ENCODE results near the gene MEI1. TPM values are rescaled to one million over a fixed set of nuclear protein-coding genes. Genes with fewer than 3 reads are reported as not detected.
"Not testable (repeated sequence)": the region's sequence is repeated elsewhere in the genome, so short reads cannot be mapped to it uniquely, and the experiment has no call there.

MEI1 gene
- total RNA-seq, 1 donor from 2014 or later = 0.51 TPM

DNA sequence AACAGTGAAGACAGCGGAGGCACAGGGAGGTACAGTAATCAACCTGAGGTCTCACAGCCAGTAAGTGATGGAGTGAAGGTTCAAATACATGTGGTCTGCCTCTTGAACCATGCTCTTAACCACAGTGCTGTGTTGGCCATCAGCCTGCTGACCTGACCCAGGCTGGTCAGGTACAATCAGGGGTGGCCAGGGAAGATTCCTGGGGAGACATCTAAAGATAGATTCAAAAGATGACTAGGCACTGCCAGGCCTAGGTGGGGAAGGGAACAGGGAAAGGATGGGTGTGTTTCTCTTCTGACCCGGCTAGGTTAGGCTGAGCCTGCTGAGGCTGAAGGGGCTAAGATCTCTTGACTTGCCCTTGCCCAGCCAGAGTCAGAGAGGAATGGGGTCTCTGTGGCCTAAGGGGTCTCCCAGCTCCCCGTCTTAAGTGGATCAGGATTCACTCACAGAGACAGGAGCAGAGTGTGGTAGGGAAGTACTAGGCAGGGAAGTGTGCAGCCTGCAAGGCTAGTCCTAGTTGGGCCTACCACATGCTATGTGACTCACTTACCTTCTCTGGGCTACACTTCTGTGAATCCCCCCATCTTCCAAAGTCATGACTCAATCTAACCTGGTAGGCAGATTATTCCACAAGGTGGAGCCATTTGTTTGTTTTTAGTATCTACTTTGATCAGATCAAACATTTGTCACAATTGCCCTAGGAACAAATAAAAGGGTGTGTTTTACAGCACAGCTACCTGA lies 123.2 kb downstream of the MEI1 start:
- DNase-seq = peak; percentile 74

DNA sequence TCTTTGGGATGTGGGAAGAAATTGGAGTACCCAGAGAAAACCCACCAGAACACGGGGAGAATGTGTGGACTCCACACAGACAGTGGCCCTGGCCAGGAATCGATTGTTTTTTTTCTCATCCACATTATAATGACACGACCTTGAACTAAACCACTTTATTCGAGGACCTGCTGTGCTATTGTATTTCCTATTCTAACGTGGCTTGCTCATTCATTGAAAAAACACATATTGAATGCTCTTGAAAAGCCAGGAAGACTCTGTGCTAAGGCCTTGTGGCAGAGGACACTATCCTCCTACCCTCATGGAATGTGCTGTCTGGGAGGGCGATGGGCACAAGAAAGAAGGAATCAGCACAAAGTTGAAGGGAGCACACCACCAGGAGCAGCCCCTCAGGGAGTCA lies 124.5 kb downstream of the MEI1 start:
- no peak for DNase-seq

DNA sequence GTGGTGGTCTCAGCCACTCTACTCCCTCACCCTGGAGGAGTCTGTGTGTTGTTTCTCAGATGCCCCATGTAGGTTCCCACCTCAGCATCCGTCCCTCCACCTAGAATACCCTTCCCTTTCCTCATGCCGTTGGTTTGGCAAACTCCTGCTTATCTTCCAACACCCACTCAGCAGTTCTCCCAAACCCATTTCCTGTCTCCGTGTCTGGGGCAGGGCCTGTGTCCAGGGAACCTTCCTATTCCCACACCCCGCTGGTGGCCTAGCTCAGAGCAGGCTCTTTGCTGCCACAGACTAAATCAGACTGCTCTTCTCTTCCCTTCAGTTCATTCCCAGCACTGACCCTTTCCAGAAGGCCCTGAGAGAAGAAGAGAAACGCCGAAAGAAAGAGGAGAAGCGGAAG lies 126.1 kb downstream of the MEI1 start:
- DNase-seq = peak; percentile 28

DNA sequence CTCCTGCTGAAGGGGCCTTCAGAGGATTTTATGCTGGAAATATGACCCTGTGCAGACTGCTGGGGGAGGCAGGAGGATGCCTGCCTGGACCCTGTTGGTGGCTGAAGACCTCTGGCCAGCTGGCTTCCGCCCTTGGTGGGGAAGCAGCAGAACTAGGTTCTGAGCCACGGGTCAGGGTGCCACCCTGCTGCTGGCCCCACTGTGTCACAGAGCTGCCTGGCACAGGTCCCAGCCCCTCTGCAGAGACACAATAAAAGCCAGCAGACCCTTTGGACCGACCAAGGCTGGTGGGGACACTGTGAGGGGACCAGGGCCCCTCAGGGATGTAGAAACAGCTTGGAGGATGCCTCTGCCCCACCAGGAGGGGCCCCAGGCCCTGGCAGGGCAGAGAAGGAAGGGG lies 126.7 kb downstream of the MEI1 start:
- no peak for DNase-seq

DNA sequence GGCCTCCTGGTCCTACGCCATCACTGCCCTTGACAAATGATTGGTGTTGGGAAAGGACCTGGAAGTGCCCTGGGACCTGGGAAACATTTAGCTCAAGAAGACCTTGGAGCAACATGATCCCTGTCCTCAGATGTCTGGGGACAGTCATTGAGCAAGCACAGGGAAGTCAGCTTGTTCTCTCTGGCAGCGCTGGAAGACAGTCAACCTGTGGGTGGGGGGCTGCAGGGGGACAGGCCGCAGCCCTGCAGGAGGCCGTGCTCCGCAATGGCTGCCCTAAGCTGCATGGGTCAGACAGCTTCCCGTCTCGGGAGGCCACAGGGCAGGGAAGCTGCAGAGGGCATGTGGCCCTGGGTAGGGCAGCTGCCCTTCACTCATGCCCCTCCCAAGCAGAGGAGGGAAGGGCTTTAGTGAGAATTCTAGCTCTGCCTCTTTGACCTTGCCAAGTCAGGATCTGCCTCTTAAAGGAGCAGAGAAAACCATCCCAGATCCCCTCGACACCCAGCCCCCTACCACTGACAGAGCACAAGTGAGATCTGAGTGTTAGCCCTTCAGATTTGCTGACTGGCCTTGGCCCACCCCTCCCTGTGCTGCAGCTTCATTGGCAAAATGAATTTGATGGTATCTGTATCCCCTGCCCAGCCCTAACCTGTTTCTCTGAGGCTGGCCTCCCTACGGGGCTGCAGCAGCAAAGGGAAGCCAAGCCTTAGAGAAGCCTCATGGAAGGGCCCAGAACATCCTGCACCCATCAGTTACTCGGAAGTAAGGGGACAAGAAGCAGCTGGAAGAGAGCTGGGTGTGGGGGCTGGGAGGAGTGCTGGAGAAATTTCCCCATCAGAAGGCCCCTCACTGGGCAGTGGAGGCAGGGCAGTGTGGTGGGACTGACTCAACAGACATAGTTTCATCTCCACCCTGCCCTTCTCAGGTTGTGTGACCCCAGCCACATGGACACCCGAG lies 127.4 kb downstream of the MEI1 start:
- DNase-seq = no peak

DNA sequence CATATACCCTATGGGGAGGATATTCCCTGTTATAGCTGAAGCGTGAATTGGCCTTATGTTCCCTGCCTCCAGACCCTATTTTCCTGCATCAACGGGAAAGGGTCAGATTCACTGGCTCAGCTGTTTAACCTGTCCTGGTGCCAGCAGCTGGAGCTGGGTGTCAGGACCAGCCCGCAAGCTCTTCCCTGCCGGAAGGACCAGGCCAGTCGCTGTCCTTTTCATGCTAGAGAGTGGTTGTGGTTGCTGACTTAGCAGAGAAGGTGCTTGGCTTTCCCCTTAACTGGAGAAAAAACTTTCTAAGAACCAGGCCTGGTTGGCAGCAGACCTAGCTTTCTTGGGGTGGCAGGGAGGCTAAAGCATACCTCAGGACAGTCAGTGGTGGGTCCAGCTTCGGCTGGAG lies 128.4 kb downstream of the MEI1 start:
- no peak for DNase-seq

DNA sequence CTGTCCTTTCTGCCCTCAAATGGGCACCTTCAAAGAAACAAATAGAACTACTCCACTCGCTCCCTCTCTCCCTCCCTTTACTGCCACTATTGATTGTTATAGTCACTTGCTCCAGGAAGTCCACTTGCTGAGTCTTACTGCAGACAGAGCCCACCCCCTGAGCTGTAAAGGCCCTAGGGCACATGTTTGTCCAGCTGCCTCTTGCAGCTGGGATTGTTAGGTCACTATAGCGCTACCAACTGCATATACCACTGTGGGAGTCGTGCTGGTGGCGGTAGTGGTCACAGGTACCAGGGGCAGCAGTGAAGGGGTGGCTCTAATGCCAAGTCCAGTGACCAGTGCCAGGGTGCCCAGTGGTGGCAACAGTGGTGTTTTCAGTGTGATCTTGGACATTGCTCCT lies 129.2 kb downstream of the MEI1 start:
- no peak for DNase-seq

DNA sequence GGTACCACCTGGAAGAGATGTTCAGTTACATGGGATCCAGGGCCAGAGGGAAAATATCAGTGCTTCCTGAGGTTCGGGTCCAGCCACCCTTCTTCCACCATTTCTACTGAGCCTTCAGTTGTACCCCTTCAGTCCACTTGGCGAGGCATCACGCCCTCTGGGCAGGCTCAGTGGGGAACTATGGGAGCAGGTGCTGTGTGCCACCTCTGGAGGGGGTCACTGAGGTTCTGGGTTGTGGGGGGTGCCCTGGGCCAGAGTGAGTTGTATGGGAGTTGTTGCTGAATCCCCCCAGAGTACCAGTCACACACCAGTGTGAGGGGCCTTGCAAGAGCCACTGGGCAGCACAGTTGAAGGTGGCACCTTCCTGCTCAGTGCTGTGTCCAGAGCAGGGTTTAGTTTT lies 130.9 kb downstream of the MEI1 start:
- DNase-seq = no peak

DNA sequence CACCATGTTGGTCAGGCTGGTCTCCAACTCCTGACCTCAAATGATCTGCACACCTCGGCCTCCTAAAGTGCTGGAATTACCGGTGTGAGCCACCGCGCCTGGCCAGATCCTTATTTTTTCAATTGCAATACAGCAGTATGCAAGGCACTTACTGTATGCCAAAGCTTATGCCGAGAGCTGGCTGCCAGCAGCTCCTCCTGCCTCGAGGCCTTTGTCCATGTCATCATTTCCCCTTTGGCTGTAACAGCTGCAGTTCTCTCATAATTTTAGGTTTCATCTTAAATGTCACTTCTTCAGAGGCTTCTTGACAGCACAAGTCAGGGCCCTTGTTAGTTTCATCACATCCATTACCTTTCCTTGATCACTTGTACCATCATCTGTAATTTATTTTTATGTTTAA lies 132.1 kb downstream of the MEI1 start:
- DNase-seq = peak; percentile 49

DNA sequence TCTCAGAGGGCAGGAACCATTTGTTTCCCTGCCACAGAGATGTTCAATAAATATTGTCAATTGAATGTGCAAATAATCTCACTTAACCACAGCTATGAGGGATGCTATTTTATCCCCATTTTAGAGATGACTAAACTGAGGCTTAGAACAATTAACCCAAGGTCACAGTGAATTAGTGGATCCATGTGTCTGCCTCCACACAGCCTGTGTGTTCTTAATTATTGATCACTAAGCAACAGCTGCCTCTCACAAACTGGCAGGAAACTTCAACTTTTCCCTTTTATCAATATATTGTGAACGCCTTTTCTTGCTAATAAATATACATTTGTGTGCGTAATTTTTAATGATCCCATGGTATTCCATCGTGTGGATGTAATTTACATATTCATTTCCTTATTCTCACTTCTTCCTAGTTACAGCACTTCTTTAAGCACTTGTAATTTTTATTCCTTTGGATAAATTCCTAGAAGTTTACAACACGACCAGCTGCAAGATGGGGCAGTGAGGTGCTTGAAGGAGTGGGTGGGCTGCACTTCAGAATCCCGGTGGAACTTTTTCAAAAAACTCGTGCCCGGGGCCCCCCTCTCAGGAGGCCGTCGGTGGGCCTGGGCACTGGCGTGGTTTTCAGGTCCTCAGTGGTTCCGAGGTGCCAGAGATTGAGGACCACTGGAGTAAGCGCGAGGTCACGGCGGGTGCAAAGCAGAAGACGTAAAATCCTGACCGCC lies 132.7 kb downstream of the MEI1 start:
- no peak for DNase-seq

DNA sequence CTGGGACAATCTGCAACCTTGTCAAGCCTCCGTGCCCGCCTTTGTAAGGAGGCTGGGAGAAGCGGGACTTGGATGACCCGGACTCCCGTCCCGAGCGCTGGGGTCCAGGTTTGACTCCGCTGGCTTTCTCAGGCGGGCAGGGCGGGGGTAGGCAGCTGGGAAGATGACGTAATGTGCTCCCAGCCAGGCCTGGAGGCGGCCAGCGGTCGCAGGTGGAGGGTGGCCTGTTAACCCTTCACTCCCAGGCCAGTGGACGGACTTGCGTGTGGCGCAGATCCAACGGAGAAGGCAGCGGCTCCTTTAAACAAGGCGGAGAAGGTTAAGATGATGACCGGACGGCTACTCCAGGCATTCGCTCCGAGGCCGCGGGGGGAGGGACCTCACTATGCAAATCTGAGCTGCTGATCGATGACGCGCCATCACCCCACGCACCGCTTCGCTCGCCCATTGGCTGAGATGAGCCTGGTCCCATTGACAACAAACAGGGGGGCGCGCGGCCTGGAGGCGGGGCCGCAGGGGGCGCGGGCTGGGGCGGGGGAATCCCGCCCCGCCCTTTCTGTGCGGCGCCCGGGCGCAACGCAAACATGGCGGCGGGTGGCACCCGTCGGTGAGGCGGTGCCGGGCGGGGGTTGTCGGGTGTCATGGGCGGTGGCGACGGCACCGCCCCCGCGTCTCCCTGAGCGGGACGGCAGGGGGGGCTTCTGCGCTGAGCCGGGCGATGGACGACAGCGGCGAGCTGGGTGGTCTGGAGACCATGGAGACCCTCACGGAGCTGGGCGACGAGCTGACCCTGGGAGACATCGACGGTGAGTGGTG lies 133.5 kb downstream of the MEI1 start, which contains the start of gene SREBF2:
SREBF2 (plus strand) TSS at position 553 of the 816 bp plus-strand sequence; CDS start at position 719, 166 bp downstream.
- peak; percentile 100 for DNase-seq

DNA sequence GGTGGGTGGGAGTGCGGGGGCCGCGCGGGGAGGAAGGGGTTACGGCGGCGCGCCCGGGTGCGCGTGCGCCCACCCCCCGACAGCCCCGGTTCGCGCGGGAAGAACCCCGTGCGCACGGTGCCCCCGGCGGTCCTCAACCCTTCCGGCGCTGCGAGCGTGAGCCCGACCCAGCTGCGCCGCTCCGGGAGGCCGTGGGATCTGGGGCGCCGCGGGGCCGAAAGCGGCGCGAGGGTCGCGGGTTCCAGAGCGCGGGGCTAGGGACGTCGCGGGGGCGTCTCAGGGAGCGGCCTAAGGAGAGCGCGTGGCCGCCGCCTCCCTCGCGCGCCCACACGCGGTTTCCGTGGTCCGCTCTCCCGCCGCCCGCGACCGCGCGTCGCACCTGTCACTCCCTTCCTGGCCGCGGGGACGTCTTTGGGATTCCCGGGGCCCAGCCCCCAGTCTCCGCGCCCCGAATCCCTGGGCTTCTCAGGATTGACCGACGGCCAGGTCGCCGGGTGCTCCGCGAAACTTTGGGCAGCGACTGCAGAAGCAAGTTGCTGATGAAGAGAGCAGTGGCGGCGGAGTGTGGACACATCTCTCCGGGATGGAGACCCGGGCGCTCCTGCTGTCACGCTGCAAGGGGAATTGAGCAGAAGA lies 134.2 kb downstream of the MEI1 start:
- DNase-seq = peak; percentile 41

DNA sequence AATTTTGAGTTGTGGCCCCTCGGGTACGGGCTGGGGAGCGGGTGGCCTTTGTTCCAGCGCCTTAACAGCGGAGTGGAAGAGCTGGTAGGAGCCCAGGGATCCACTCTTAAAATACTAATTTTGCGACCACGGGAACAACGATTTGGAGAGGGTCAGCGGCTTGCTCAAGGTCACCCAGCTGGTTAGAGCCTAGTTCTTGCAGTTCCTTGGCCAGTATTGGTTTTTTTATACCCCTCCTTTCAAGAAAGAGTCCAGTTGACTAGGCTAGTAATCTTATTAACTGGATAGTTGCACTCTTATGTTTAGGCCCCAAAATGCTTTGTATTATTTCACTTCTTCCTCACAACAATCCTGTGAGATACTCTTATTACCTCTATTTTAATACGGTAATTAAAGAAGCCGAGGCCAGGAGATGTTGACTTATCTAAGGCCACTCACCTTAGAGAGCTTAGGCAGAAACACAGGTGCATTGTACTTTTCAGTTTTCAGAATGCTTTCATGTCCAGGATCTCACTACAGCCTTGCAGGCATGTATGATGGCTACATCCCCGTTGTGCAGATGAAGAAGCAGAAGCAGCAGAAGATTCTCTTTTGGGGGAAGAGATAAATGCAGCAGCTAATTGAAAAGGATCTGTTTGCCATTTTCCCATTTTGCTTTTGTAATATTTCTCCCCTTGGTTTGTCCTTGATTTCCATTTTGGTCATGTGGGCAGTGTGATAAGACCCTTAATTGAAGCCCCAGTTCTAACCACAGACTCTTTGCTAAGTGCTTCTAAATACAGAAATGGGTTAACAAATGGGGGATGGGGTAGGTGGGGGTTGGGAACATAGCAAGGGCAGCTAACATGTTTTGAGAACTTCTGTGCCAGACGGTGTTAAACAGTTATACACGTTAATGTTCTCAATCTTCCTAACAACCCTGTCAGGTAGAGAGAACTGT lies 135.0 kb downstream of the MEI1 start:
- DNase-seq = no peak

DNA sequence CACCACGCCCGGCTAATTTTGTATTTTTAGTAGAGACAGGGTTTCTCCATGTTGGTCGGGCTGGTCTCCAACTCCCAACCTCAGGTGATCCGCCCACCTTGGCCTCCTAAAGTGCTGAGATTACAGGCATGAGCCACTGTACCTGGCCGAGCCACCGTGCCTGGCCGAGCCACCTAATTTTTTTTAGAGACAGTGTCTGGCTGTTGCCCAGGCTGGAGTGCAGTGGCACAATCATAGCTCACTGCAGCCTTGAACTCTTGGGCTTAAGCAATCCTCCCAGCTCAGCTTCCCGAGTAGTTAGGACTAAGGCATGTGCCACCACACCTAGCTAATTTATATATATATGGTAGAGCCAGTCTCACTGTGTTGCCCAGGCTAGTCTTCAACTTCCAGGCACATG lies 136.2 kb downstream of the MEI1 start:
- not testable (repeated sequence) for DNase-seq

DNA sequence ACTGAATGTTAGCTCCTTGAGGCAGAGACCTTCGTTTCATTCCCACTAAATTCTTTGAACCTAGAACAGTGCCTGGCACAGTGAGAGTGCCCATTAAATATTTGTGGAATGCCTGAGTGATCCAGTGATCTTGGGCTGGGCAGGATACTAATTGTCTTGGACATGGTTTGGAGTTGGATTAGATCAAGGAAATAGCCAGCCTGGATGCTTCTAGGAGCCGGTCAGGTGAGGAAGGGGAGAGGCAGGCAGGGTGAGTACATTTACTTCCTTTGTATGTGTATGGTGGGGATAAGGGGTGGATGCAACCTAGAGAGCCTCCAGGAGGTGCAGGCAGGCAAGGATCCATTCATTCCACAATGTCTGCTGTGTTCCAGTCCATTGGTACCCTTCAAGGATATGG lies 137.2 kb downstream of the MEI1 start:
- no peak for DNase-seq

DNA sequence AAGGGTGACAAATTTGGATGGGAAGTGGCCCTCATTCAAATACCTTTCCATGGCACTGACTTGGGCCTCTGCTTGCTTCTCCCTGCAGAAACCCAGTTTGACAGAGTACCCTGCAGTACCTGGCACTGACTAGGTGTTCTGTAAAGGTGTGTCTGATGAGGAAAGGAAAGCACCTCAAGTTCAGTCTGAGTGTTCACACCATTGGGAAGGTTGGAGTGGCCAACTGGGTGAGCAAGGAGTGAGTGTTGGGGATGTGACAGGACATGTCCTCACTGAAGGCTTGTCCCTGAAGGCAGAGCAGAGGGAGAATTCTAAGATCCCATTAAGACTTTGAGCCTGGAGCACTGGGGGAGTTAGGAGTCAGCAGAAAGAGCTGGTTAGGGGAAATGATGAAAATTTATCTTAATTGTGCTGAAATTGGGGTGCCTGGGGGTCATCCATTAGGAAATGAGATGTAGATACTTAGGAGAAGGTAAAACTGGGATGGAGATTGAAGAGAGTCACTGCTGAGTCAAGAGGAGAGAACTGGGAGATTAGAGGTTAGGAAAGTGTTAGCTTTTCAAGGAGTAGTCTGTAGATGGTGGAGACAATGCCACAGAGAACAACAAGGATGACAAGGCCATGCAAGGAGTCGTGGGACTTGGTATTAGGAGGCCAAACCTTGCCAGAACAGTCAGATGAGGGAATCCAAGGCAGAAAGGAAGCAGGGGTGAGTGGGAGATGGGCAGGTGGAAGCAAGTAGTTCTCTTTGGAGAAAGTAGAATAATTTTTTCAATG lies 139.7 kb downstream of the MEI1 start:
- DNase-seq = no peak

DNA sequence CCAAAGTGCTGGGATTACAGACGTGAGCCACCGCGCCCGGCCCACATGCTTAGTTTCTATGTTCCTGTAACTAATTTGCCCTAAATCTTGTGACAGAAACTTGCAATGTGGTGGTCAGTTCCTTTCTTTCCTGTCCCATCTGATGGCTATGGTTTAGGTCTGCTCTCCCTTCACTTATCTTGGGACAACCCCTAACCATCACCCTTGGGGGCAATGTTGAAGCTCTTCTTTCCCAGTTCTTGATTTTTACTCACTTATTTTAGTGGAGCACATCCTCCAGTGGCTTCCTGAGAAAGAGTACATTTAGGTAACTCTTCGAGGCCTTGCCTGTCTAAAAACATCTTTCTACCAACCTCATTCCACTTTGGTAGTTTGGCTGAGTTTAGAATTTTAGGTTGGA lies 140.9 kb downstream of the MEI1 start:
- DNase-seq = no peak

DNA sequence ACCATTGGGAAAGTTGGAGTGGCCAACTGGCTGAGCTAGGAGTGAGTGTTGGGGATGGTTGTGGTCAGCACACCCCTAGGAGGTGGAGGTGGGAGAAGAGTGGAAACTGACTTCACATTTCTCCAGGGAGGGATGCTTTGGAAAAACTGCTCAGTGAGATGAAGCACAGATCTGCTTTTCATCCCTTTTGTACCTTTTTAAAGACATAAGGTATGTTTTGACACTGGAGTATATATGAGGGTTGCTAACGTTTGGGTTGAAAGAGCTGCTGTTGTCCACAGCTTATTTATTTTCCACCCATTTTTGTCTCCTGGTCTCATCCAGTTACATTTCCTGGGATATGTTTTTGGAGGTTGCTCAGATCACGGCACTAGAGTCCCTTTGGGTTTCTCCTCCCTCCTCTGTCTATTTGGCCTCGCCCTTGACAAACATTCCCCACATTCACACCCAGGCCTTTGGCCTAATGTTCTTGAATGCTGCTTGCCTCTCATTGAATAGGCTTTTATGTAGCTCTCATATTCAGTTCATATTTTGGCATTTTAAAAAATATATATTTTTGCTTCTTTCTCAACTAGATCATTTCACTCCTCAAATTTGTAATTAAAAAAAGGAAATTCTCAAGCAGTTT lies 141.9 kb downstream of the MEI1 start:
- no peak for DNase-seq
